Brain microvascular endothelial cell (primary cell): Measurements from ENCODE around the gene CDK14.
A peak's percentile ranks its signal among the peaks of the same experiment; 100 is the strongest.

Experiments used
- DNase-seq: peaks from one replicate; pipeline ENCODE4 v3.0.0-alpha.2; 2020
- H3K27ac ChIP-seq: fragments of 250-450 bp; sonication (Bioruptor Pico); 2 replicates; pipeline ENCODE4 v1.5.1; 2020; ENCODE audit warnings: mild to moderate bottlenecking, moderate library complexity
- H3K27me3 ChIP-seq: fragments of 250-450 bp; sonication (Bioruptor Pico); replicated peaks from 2 replicates; pipeline ENCODE4 v1.5.1; 2020; ENCODE audit warnings: mild to moderate bottlenecking
- H3K36me3 ChIP-seq: fragments of 250-450 bp; sonication (Bioruptor Pico); replicated peaks from 2 replicates; pipeline ENCODE4 v1.5.1; 2020; ENCODE audit warnings: mild to moderate bottlenecking
- H3K4me3 ChIP-seq: 2 replicates; pipeline ENCODE4 v1.5.1; 2011; ENCODE audit warnings: low read depth, mild to moderate bottlenecking, control low read depth, low read length, moderate library complexity
- CTCF ChIP-seq: IDR thresholded peaks from 2 replicates; pipeline ENCODE4 v1.5.1; 2011; ENCODE audit warnings: low read depth, mild to moderate bottlenecking, moderate library complexity, low read length, control low read depth, inconsistent platforms; ENCODE audit errors: missing control alignments
- in situ Hi-C: cut with HindIII; loops from 2 replicates; pipeline ENCODE4 v1.10.0; 2017; ENCODE audit warnings: low sequenced_read_pairs, low pct_ligation_motif_present

The CDK14 gene

GRCh38 chr7:91041901-91042484, 445.9 kb downstream of the CDK14 start:
- Histone ChIP-seq H3K27me3 (no peaks in the 10 kb centered on the region), H3K36me3 (no peaks in the 10 kb centered on the region), H3K27ac (no peak overlapping the region), H3K4me3 (no peak overlapping the region)
- in situ Hi-C loops = no loop called here
- no peak for TF ChIP-seq CTCF
- DNase-seq = no peak

GRCh38 chr7:91043186-91043585, 447.1 kb downstream of the CDK14 start:
- no peak overlapping the region for H3K27ac ChIP-seq
- H3K36me3 ChIP-seq = no peaks in the 10 kb centered on the region
- TF ChIP-seq CTCF = no peak
- in situ Hi-C loops = no loop called here
- H3K4me3 ChIP-seq = no peak overlapping the region
- no peak for DNase-seq
- H3K27me3 ChIP-seq = no peaks in the 10 kb centered on the region

GRCh38 chr7:91043924-91044645, 448.0 kb downstream of the CDK14 start:
- Histone ChIP-seq H3K4me3 (no peak overlapping the region), H3K36me3 (no peaks in the 10 kb centered on the region), H3K27me3 (no peaks in the 10 kb centered on the region), H3K27ac (no peak overlapping the region)
- DNase-seq = no peak
- TF ChIP-seq CTCF = no peak
- in situ Hi-C loops = no loop called here

GRCh38 chr7:91045606-91046005, 449.5 kb downstream of the CDK14 start:
- no peak for DNase-seq
- TF ChIP-seq CTCF = no peak

GRCh38 chr7:91046322-91047089, 450.4 kb downstream of the CDK14 start:
- in situ Hi-C loops = no loop called here

More at GRCh38 chr7:91045606-91046005, 449.5 kb downstream of the CDK14 start:
- H3K36me3 ChIP-seq = no peaks in the 10 kb centered on the region
- H3K4me3 ChIP-seq = no peak overlapping the region
- H3K27me3 ChIP-seq = no peaks in the 10 kb centered on the region
- in situ Hi-C loops = no loop called here
- no peak overlapping the region for H3K27ac ChIP-seq

More at GRCh38 chr7:91046322-91047089, 450.4 kb downstream of the CDK14 start:
- TF ChIP-seq CTCF = peak; percentile 7
- no peaks in the 10 kb centered on the region for H3K36me3 ChIP-seq
- no peak overlapping the region for H3K27ac ChIP-seq
- H3K27me3 ChIP-seq = no peaks in the 10 kb centered on the region
- DNase-seq = no peak
- H3K4me3 ChIP-seq = no peak overlapping the region
